Brain microvascular endothelial cell (primary cell): ENCODE measurements around the gene NTN3.
A peak's percentile ranks its signal among the peaks of the same experiment; 100 is the strongest.
"Not testable (repeated sequence)": the region's sequence is repeated elsewhere in the genome, so short reads cannot be mapped to it uniquely, and the experiment has no call there.

Experiments used
- DNase-seq: peaks from one replicate; pipeline ENCODE4 v3.0.0-alpha.2; 2020
- H3K27ac ChIP-seq: fragments of 250-450 bp; sonication (Bioruptor Pico); 2 replicates; pipeline ENCODE4 v1.5.1; 2020; ENCODE audit warnings: mild to moderate bottlenecking, moderate library complexity
- H3K27me3 ChIP-seq: fragments of 250-450 bp; sonication (Bioruptor Pico); replicated peaks from 2 replicates; pipeline ENCODE4 v1.5.1; 2020; ENCODE audit warnings: mild to moderate bottlenecking
- H3K36me3 ChIP-seq: fragments of 250-450 bp; sonication (Bioruptor Pico); replicated peaks from 2 replicates; pipeline ENCODE4 v1.5.1; 2020; ENCODE audit warnings: mild to moderate bottlenecking
- H3K4me3 ChIP-seq: 2 replicates; pipeline ENCODE4 v1.5.1; 2011; ENCODE audit warnings: low read depth, mild to moderate bottlenecking, control low read depth, low read length, moderate library complexity
- in situ Hi-C: cut with HindIII; loops from 2 replicates; pipeline ENCODE4 v1.10.0; 2017; ENCODE audit warnings: low sequenced_read_pairs, low pct_ligation_motif_present
- TF ChIP-seq, protein P1 (sequence below): IDR thresholded peaks from 2 replicates; pipeline ENCODE4 v1.5.1; 2011; ENCODE audit warnings: low read depth, mild to moderate bottlenecking, moderate library complexity, low read length, control low read depth, inconsistent platforms; ENCODE audit errors: missing control alignments

Gene NTN3

GRCh38 chr16:2429771-2430663 is 41.1 kb upstream of the NTN3 start:
- in situ Hi-C loops: no loop called here
- no peaks in the 10 kb centered on the region for H3K27me3 ChIP-seq
- H3K27ac ChIP-seq: no peak overlapping the region
- no peak for DNase-seq
- TF ChIP-seq, protein P1, sequence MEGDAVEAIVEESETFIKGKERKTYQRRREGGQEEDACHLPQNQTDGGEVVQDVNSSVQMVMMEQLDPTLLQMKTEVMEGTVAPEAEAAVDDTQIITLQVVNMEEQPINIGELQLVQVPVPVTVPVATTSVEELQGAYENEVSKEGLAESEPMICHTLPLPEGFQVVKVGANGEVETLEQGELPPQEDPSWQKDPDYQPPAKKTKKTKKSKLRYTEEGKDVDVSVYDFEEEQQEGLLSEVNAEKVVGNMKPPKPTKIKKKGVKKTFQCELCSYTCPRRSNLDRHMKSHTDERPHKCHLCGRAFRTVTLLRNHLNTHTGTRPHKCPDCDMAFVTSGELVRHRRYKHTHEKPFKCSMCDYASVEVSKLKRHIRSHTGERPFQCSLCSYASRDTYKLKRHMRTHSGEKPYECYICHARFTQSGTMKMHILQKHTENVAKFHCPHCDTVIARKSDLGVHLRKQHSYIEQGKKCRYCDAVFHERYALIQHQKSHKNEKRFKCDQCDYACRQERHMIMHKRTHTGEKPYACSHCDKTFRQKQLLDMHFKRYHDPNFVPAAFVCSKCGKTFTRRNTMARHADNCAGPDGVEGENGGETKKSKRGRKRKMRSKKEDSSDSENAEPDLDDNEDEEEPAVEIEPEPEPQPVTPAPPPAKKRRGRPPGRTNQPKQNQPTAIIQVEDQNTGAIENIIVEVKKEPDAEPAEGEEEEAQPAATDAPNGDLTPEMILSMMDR: peak; percentile 37
- H3K4me3 ChIP-seq: peak overlapping the region; percentile 76
- peaks cover 7% of the 10 kb centered on the region for H3K36me3 ChIP-seq

DNA sequence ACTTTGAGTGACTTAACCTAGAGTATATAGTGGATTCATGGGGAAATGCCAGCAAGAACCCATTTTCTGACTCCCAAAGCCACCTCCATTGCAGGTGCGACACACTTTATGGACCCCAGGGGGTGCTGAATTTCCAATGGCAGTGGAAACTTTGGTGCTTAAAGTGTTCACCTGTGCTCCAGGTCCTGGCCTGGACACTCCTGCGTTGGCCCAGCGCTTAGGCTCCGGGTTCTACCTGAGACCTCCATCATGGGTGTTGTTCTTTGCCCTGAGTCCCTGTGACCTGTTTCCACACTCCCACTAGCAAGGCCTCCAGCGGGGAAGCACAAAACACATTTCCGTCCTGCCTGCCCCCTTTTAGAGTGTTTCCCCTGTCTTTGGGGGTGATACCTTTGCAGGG is 38.8 kb upstream of the NTN3 start:
- Histone ChIP-seq H3K27me3 (no peaks in the 10 kb centered on the region), H3K4me3 (no peak overlapping the region), H3K27ac (no peak overlapping the region), H3K36me3 (peaks cover 24% of the 10 kb centered on the region)
- in situ Hi-C loops: no loop called here
- no peak for DNase-seq
- TF ChIP-seq, protein P1: peak; percentile 10

- TF ChIP-seq, protein P1: no peak
- no peaks in the 10 kb centered on the region for H3K27me3 ChIP-seq
- no peak overlapping the region for H3K4me3 ChIP-seq
- H3K36me3 ChIP-seq: peaks cover 27% of the 10 kb centered on the region
- no peak overlapping the region for H3K27ac ChIP-seq
- in situ Hi-C loops: no loop called here
- DNase-seq: no peak
These were observed 38.1 kb upstream of the NTN3 start for GRCh38 chr16:2432801-2433505.

DNA sequence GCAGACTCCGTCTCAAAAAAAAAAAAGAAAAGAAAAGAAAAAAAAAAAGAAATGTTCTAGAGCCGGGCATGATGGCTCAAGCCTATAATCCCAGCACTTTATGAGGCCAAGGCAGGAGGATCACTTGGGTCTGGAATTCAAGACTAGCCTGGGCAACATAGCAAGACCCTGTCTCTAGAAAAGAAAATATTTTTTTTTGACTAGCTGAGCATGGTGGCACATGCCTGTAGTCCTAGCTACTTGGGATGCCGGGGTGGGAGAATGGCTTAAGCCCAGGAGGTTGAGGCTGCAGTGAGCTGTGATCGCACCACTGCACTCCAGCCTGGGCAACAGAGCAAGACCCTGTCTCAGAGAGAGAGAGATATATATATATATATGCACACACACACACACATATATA is 35.9 kb upstream of the NTN3 start:
- H3K4me3 ChIP-seq, in situ Hi-C loops, DNase-seq, H3K27me3 ChIP-seq, H3K27ac ChIP-seq: not testable (repeated sequence)
- H3K36me3 ChIP-seq: peaks cover 38% of the 10 kb centered on the region

DNA sequence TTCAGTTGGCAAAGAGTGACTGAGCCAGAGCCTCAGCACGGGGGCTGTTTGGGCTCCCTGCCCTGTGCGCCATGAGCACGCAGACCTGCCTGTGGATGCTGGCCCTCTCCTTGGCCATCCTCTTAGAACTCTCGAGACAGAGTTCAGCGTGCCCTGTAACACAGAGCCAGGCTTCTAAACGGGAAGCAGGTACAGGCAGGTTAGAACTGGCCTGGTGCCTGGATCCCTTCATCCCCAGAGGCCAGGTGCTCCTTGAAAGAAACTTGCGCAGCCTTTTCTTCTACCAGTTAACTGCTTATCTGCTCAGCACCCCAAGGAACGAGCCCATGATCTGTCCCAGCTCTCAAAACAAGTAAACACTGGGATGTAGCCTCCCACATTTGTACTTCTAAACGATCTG is 35.0 kb upstream of the NTN3 start:
- no peak for DNase-seq
- in situ Hi-C loops: no loop called here
- Histone ChIP-seq H3K27me3 (no peaks in the 10 kb centered on the region), H3K27ac (no peak overlapping the region), H3K36me3 (peaks cover 38% of the 10 kb centered on the region), H3K4me3 (no peak overlapping the region)
- TF ChIP-seq, protein P1: no peak

DNA sequence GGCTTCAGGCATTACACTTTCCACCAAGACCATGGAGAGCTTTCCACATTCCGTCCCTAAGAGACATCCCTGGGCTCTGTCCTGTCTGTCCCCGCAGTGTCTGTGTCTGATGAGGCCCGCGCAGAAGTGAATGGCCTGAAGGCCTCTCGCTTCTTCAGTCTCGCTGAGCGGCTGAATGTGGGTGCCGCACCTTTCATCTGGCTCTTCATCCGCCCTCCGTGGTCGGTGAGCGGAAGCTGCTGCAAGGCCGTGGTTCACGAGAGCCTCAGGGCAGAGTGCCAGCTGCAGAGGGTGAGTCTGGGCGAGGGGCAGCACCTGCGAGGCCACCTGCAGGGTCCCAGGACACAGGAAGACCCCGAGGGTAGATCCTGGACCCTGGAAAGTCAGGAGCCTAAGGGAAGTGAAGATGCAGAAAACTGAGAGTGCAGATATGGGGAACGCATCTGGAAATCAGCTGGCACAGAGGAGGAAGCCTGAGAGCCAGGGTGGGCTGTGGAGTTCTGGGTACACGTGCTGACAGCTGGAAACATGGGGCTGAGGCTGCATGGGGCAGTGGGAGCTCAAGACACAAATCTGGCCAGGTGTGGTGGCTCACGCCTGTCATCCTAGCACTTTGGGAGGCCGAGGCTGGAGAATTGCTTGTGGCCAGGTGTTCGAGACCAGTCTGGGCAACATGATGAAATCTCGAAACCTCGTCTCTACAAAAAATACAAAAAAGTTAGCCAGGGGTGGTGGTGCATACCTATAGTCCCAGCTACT is 33.9 kb upstream of the NTN3 start:
- in situ Hi-C loops: no loop called here
- no peak for DNase-seq
- no peak overlapping the region for H3K4me3 ChIP-seq
- no peak overlapping the region for H3K27ac ChIP-seq
- H3K36me3 ChIP-seq: peaks cover 38% of the 10 kb centered on the region
- TF ChIP-seq, protein P1: no peak
- no peaks in the 10 kb centered on the region for H3K27me3 ChIP-seq
